K562 (cell line): Measurements from ENCODE around the gene PHYHIPL. TPM values are rescaled to one million over a fixed set of nuclear protein-coding genes. Genes with fewer than 3 reads are reported as not detected.

ENCODE experiments used
- ATAC-seq: fragments of 200-7000 bp; cut with Tn5 transposase; 3 replicates; pipeline ENCODE4 v1.9.1; 2020; ENCODE audit warnings: moderate library complexity
- BruUV-seq: library from RNA; stranded (reverse); fragments of 400-500 nt; replicated peaks from 2 replicates; lab custom pipeline; 2021; lab: Mats Ljungman, UMichigan
- CTCF ChIA-PET: fragments of 300-600 bp; formaldehyde crosslinking; extraction: SDS; loops from one replicate; lab custom pipeline; 2021; ENCODE audit warnings: low intra/inter-chr PET ratio; lab: Yijun Ruan, JAX
- POLR2A ChIA-PET: fragments of 300-600, 350-650 bp; sonication (Branson Sonifier 250); formaldehyde crosslinking; extraction: SDS; loops from one replicate; lab custom pipeline; 2021; ENCODE audit warnings: antibody characterized with exemption, inconsistent platforms; lab: Yijun Ruan, JAX
- DNase-seq, 4 experiments: peaks; one replicate each; pipeline versions ENCODE4 v3.0.0 to v3.0.0-alpha.2; 2011 to 2018; ENCODE audit warnings: low spot score in 3 of 4, mixed read lengths in 3 of 4; ENCODE audit errors: extremely low read depth in 1 of 4
- FAIRE-seq: peaks from 2 replicates; lab custom pipeline; 2011; peaks lifted over from hg19 to GRCh38; lab: Jason Lieb, UNC
- H2AFZ ChIP-seq: 2 replicates; pipeline ENCODE4 v1.6.0; 2011; ENCODE audit warnings: low read depth, low read length, control low read depth, inconsistent platforms
- H3K27ac ChIP-seq: fragments of 200-600 bp; 3 replicates; pipeline ENCODE4 v1.8.0; 2011; ENCODE audit warnings: low read depth, mild to moderate bottlenecking, control low read depth, inconsistent platforms, low read length, moderate library complexity, mixed read lengths; ENCODE audit errors: extremely low read depth
- H3K27me3 ChIP-seq, 2 experiments: fragments of 300-600 bp in 1 of 2; 2 replicates in 1 of 2; 3 replicates in 1 of 2; pipeline versions ENCODE4 v1.6.0 to v1.8.0; 2011; ENCODE audit warnings: inconsistent platforms in 2 of 2, low read length in 2 of 2, mild to moderate bottlenecking in 1 of 2, mixed read lengths in 1 of 2, moderate library complexity in 1 of 2; ENCODE audit not compliant: control insufficient read depth in 2 of 2, insufficient read depth in 2 of 2
- H3K36me3 ChIP-seq: fragments of 300-600 bp; 3 replicates; pipeline ENCODE4 v1.8.0; 2011; ENCODE audit warnings: mild to moderate bottlenecking, low read length, inconsistent platforms; ENCODE audit not compliant: control insufficient read depth, insufficient read depth
- H3K4me1 ChIP-seq, 2 experiments: fragments of 200-600 bp in 1 of 2; replicated peaks in 1 of 2; 2 replicates in 1 of 2; 3 replicates in 1 of 2; pipeline versions ENCODE4 v1.5.1 to v1.8.0; 2011; ENCODE audit warnings: inconsistent platforms in 2 of 2, low read length in 2 of 2, mild to moderate bottlenecking in 1 of 2, mixed read lengths in 1 of 2, moderate library complexity in 1 of 2; ENCODE audit not compliant: control insufficient read depth in 2 of 2, insufficient read depth in 2 of 2
- H3K4me2 ChIP-seq: 2 replicates; pipeline ENCODE4 v1.6.1; 2011; ENCODE audit warnings: low read length, control low read depth, inconsistent platforms, mixed read lengths; ENCODE audit not compliant: insufficient read depth
- H3K4me3 ChIP-seq: fragments of 200-600 bp; sonication (generic), shearing (Covaris generic); 2 replicates; pipeline ENCODE4 v1.5.1; 2016; ENCODE audit warnings: control low read depth, inconsistent platforms
- H3K79me2 ChIP-seq: fragments of 200-600 bp; 3 replicates; pipeline ENCODE4 v1.8.0; 2011; ENCODE audit warnings: low read length, inconsistent platforms; ENCODE audit not compliant: control insufficient read depth, insufficient read depth
- H3K9ac ChIP-seq, 2 experiments: 2 replicates each; pipeline versions ENCODE4 v1.6.0 to v1.6.1; 2011; ENCODE audit warnings: low read depth in 2 of 2, low read length in 2 of 2, control low read depth in 1 of 2, inconsistent platforms in 1 of 2, mild to moderate bottlenecking in 1 of 2, mixed read lengths in 1 of 2; ENCODE audit not compliant: insufficient read depth in 1 of 2
- H3K9me1 ChIP-seq: one replicate; pipeline ENCODE4 v1.6.0; 2011; ENCODE audit warnings: inconsistent platforms, mild to moderate bottlenecking, low read length, moderate library complexity; ENCODE audit not compliant: control insufficient read depth, insufficient read depth
- H3K9me3 ChIP-seq: replicated peaks from 2 replicates; pipeline ENCODE4 v1.5.1; 2011; ENCODE audit warnings: low read depth, low read length, inconsistent platforms; ENCODE audit not compliant: control insufficient read depth, insufficient read depth
- H4K20me1 ChIP-seq: replicated peaks from 2 replicates; pipeline ENCODE4 v1.6.1; 2011; ENCODE audit warnings: low read length, inconsistent platforms, mixed read lengths; ENCODE audit not compliant: control insufficient read depth, insufficient read depth
- MAFG ChIP-seq: fragments of 450-650 bp; conservative IDR thresholded peaks from 2 replicates; pipeline ENCODE4 v1.6.1; 2016; ENCODE audit warnings: missing genetic modification characterization, missing compliant biosample characterization
- MAFK ChIP-seq: IDR thresholded peaks from 2 replicates; pipeline ENCODE4 v1.6.1; 2011; ENCODE audit warnings: low read length, improper control_type of control experiment
- MEIS2 ChIP-seq: fragments of 450-650 bp; IDR thresholded peaks from 2 replicates; pipeline ENCODE4 v1.6.1; 2014; ENCODE audit warnings: mild to moderate bottlenecking; ENCODE audit not compliant: partially characterized antibody
- TCF3 ChIP-seq: sonication (generic); formaldehyde crosslinking; IDR thresholded peaks from 2 replicates; pipeline ENCODE4 v1.4.0; 2020; ENCODE audit warnings: mild to moderate bottlenecking, missing genetic modification reagents
- ZNF699 ChIP-seq: fragments of 250-450 bp; sonication (Bioruptor Pico); IDR thresholded peaks from 2 replicates; pipeline ENCODE4 v1.8.0; 2021; ENCODE audit warnings: mild to moderate bottlenecking, moderate library complexity; ENCODE audit not compliant: insufficient replicate concordance
- WGBS: fragments of 100-300 bp; shearing (Covaris generic); methylation state at CpG from one replicate; pipeline ENCODE4 v1.1.6; 2016; ENCODE audit warnings: low coverage, mixed read lengths; ENCODE audit not compliant: insufficient coverage; ENCODE audit errors: missing lambda C conversion rate; 5-methylcytosine and 5-hydroxymethylcytosine counted together
- in situ Hi-C: fragments of 300-500 bp; cut with MboI; formaldehyde crosslinking; loops from 4 replicates; pipeline ENCODE4 v1.15.0; 2018; ENCODE audit warnings: inconsistent platforms, mixed read lengths
- intact Hi-C: fragments of 100-400 bp; cut with micrococcal nuclease; formaldehyde crosslinking; loops from 2 replicates; pipeline ENCODE4 v1.14.2; 2022
- polyA plus RNA-seq, 8 experiments: library from polyadenylated mRNA; depleted of rRNA in 4 of 8; stranded (reverse) in 5 of 8; unstranded in 3 of 8; fragments of >200 nt; fragmentation: Nextera tagmentation in 2 of 8; fragmentation: Illumina TruSeq in 1 of 8; extraction: Ambion mirVana in 2 of 8; extraction: Trizol in 1 of 8; gene quantifications; 2 replicates each; pipeline versions ENCODE4 v1.2.1 to v1.2.3, GENCODE V29; 2011 to 2014; ENCODE audit warnings: inconsistent platforms in 1 of 8, missing spikeins in 1 of 8
- total RNA-seq, 7 experiments: library from RNA; depleted of rRNA in 6 of 7; stranded (reverse); fragments of >200 nt in 6 of 7; fragmentation: Illumina TruSeq in 2 of 7; extraction: Trizol in 2 of 7; gene quantifications; 2 replicates each; pipeline versions ENCODE4 v1.2.1 to v1.2.3, GENCODE V29; 2011 to 2021; ENCODE audit warnings: low replicate concordance in 1 of 7
- TF ChIP-seq, protein P1 (sequence below): fragments of 450-650 bp; IDR thresholded peaks from 2 replicates; pipeline ENCODE4 v1.6.1; 2016
- TF ChIP-seq, protein P2 (sequence below), 2 experiments: IDR thresholded peaks in 1 of 2; conservative IDR thresholded peaks in 1 of 2; 2 replicates each; pipeline ENCODE4 v1.6.1; 2016; ENCODE audit warnings: low read depth in 2 of 2, mild to moderate bottlenecking in 1 of 2, missing compliant biosample characterization in 1 of 2, missing genetic modification characterization in 1 of 2, moderate library complexity in 1 of 2

Gene PHYHIPL
- total and polyA plus RNA-seq, 9 of the 15 experiments (the other 6 are each of a cell fraction or from before 2014, with no cell fraction given), result not detected

DNA sequence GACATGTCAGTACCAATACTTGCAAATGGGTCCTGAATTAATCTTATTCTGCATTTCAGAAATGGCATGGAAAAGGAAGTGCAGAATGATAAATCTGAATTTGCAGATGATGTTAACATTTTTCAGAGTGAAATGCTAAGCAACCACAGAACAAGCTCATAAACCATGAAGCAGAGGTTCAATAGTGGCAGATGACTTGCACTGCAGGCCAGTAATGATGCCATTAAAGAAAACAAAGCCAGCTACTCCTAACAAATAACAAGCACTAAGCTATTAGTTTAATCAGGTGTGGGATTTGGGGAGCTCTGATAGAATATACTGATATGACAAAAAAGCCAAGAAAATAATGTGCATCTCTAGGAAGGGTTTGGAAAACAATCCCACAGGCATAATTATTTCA lies 100.5 kb downstream of the PHYHIPL start:
- ChIA-PET CTCF (no interaction called here), POLR2A (no interaction called here)
- Histone ChIP-seq H3K4me3 (no peak overlapping the region), H3K9me1 (no peaks in the 10 kb centered on the region), H3K36me3 (no peaks in the 10 kb centered on the region), H3K4me2 (no peak overlapping the region), H3K9ac (no peak overlapping the region), H3K27ac (no peak overlapping the region), H4K20me1 (no peaks in the 10 kb centered on the region; the same call in 1 of the 2 replicates), H2AFZ (no peak overlapping the region), H3K27me3 (no peaks in the 10 kb centered on the region), H3K9me3 (no peaks in the 10 kb centered on the region; the same call in 1 of the 2 replicates), H3K4me1 (no peaks in the 10 kb centered on the region), H3K79me2 (no peaks in the 10 kb centered on the region)
- in situ Hi-C loops (no loop called here), intact Hi-C loops (no loop called here)
- no TSS peak for BruUV-seq
- ATAC-seq (no peak), FAIRE-seq (no peak), DNase-seq (no peak)
- no peak for TF ChIP-seq TCF3 (CRISPR knock-in tag)
- TF ChIP-seq ZNF699 (CRISPR knock-in tag), result no peak

DNA sequence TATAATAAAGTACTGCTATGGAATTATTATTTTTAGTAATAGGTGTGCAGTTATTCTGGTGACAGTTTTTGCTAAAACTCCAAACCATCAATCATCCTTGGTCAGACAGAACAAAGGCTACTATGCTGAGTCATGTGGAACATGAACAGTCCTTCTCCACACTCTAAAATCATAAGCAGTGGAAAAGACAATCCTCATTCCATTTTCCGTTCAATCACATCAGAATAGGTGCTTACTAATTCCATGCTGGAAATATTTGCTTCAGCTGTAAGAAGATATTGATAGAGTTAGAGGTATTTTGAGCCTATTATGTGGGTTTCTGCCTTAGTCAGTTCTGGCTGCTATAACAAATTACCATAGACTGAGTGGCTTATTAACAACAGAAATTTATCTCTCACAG lies 103.0 kb downstream of the PHYHIPL start:
- Histone ChIP-seq H3K27ac (no peak overlapping the region), H3K79me2 (no peaks in the 10 kb centered on the region), H3K9me1 (no peaks in the 10 kb centered on the region), H3K36me3 (no peaks in the 10 kb centered on the region), H3K4me3 (no peak overlapping the region), H3K27me3 (no peaks in the 10 kb centered on the region), H2AFZ (no peak overlapping the region), H3K9ac (no peak overlapping the region), H3K4me2 (no peak overlapping the region), H3K9me3 (no peaks in the 10 kb centered on the region; the same call in 1 of the 2 replicates), H3K4me1 (no peaks in the 10 kb centered on the region), H4K20me1 (no peaks in the 10 kb centered on the region)
- FAIRE-seq, result no peak
- WGBS, result 0% methylated on average over 1 of the region's 1 CpG
- in situ Hi-C loops (no loop called here), intact Hi-C loops (no loop called here)
- POLR2A ChIA-PET, result no interaction called here
- no TSS peak for BruUV-seq
- TF ChIP-seq, protein P1, sequence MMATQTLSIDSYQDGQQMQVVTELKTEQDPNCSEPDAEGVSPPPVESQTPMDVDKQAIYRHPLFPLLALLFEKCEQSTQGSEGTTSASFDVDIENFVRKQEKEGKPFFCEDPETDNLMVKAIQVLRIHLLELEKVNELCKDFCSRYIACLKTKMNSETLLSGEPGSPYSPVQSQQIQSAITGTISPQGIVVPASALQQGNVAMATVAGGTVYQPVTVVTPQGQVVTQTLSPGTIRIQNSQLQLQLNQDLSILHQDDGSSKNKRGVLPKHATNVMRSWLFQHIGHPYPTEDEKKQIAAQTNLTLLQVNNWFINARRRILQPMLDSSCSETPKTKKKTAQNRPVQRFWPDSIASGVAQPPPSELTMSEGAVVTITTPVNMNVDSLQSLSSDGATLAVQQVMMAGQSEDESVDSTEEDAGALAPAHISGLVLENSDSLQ, result peak; percentile 49; the same call in 1 of the 2 replicates
- TF ChIP-seq MAFK (no peak), MAFG (tag) (0 out of 2 replicates have a peak, but pooled peaks have one; percentile 26), MEIS2 (peak; percentile 46)
- TF ChIP-seq, protein P2, sequence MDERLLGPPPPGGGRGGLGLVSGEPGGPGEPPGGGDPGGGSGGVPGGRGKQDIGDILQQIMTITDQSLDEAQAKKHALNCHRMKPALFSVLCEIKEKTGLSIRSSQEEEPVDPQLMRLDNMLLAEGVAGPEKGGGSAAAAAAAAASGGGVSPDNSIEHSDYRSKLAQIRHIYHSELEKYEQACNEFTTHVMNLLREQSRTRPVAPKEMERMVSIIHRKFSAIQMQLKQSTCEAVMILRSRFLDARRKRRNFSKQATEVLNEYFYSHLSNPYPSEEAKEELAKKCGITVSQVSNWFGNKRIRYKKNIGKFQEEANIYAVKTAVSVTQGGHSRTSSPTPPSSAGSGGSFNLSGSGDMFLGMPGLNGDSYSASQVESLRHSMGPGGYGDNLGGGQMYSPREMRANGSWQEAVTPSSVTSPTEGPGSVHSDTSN (CRISPR knock-in tag; IDR thresholded peaks at IDR 0.05; ENCODE audit: low read depth), result no peak
- TF ChIP-seq, protein P2 (tag; conservative IDR thresholded peaks at IDR 0.05; ENCODE audit: low read depth), result peak; percentile 67
- ATAC-seq, result no peak
- CTCF ChIA-PET, result no interaction called here
- DNase-seq, result no peak
